Glutamatergic neuron (in vitro differentiated cells): ENCODE results near the gene NUP210. TPM values are rescaled to one million over a fixed set of nuclear protein-coding genes. Genes with fewer than 3 reads are reported as not detected.

Experiments
- DNase-seq: peaks from one replicate; pipeline ENCODE4 v3.0.0; 2022
- H3K27ac Mint-ChIP-seq: one replicate; pipeline ENCODE4 v1.8.0; 2020; ENCODE audit warnings: mild to moderate bottlenecking, mixed read lengths, inconsistent platforms; ENCODE audit not compliant: unreplicated experiment
- H3K27me3 Mint-ChIP-seq: one replicate; pipeline ENCODE4 v1.8.0; 2020; ENCODE audit warnings: mild to moderate bottlenecking, moderate library complexity, mixed read lengths, inconsistent platforms; ENCODE audit not compliant: unreplicated experiment
- H3K36me3 Mint-ChIP-seq: one replicate; pipeline ENCODE4 v1.8.0; 2020; ENCODE audit warnings: mild to moderate bottlenecking, mixed read lengths, inconsistent platforms; ENCODE audit not compliant: unreplicated experiment
- H3K4me1 Mint-ChIP-seq: one replicate; pipeline ENCODE4 v1.8.0; 2020; ENCODE audit warnings: mild to moderate bottlenecking, low read depth, mixed read lengths, inconsistent platforms; ENCODE audit not compliant: unreplicated experiment
- H3K4me3 Mint-ChIP-seq: one replicate; pipeline ENCODE4 v1.8.0; 2020; ENCODE audit warnings: mild to moderate bottlenecking, mixed read lengths, inconsistent platforms; ENCODE audit not compliant: unreplicated experiment
- H3K9me3 Mint-ChIP-seq: one replicate; pipeline ENCODE4 v1.8.0; 2020; ENCODE audit warnings: mild to moderate bottlenecking, moderate library complexity, mixed read lengths, inconsistent platforms; ENCODE audit not compliant: unreplicated experiment
- total RNA-seq: library from RNA; stranded (reverse); fragmentation: NEBNext Ultra II Directional; extraction: Animal tissue kit (Norgen Biotek cat#: 25700); gene quantifications from one replicate; pipeline ENCODE4 v1.2.1, GENCODE V29; 2021; ENCODE audit not compliant: unreplicated experiment
- TF ChIP-seq, protein P1 (sequence below): fragments of 200-600 bp; sonication (generic); IDR thresholded peaks from one replicate; pipeline ENCODE4 v1.5.0; 2021; ENCODE audit not compliant: partially characterized antibody, unreplicated experiment

Gene NUP210
- total RNA-seq, 1 donor from 2014 or later: 2.4 TPM

DNA sequence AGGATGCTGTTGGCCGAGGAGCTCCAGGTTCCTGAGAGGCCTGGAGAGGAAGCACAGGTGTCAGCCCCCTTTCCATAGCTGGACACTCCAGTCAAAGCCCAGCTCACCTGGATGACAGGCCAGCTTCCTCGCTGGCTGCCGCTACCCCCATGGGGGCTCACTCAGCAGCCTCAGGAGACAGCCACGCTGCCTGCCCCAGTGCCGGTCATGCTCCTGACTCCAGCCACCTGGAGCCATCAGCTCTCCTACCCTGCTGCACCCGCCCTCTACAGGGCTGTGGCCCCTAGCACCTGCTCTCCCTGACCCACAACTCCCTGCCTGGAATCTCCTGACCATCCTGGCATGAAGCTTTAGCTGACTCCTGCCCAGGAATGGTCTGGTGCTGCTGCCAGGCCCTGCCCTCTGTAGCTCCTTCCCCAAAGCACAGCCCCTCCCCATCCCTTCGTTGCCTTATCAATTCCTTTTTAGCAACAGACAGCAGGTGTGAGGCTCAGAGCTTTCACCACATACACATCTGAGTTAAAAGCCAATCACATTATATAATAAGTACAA lies 94.2 kb downstream of the NUP210 start:
- no peak overlapping the region for H3K4me3 Mint-ChIP-seq
- H3K36me3 Mint-ChIP-seq: no peaks in the 10 kb centered on the region
- H3K27me3 Mint-ChIP-seq: peaks cover 12% of the 10 kb centered on the region
- peaks cover 5% of the 10 kb centered on the region for H3K9me3 Mint-ChIP-seq
- no peaks in the 10 kb centered on the region for H3K4me1 Mint-ChIP-seq
- no peak overlapping the region for H3K27ac Mint-ChIP-seq
- TF ChIP-seq, protein P1, sequence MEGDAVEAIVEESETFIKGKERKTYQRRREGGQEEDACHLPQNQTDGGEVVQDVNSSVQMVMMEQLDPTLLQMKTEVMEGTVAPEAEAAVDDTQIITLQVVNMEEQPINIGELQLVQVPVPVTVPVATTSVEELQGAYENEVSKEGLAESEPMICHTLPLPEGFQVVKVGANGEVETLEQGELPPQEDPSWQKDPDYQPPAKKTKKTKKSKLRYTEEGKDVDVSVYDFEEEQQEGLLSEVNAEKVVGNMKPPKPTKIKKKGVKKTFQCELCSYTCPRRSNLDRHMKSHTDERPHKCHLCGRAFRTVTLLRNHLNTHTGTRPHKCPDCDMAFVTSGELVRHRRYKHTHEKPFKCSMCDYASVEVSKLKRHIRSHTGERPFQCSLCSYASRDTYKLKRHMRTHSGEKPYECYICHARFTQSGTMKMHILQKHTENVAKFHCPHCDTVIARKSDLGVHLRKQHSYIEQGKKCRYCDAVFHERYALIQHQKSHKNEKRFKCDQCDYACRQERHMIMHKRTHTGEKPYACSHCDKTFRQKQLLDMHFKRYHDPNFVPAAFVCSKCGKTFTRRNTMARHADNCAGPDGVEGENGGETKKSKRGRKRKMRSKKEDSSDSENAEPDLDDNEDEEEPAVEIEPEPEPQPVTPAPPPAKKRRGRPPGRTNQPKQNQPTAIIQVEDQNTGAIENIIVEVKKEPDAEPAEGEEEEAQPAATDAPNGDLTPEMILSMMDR: no peak
- no peak for DNase-seq

DNA sequence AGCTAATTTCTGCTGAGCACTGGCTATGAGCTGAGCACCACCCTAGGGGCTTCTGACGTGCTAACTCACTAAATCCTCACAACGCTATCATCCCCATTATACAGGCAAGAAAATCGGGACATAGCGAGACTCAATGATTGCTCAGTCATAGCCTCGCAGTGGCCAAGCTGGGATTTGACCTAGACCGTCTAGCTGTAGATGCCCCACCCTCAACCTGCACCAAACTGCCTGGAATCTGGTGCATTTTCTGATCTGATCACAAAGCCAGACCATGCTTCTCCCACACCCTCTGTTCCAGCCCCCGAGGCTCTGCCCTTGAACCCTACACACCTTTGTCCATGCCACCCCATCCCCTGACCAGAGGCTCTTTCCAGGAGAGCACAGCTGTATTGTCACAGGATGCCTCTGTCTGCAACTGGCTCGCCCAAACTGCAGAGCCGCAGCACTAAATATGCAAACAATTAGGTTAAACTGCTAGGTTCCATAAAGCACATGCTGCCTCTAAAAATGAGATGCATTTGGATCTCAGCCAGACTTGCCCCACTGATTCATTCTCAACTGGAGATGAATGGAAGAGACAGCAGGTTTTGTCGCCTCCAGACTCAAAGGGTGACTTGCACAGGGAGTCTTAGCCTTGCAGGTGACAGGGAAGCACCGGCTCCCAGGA lies 95.2 kb downstream of the NUP210 start:
- no peaks in the 10 kb centered on the region for H3K36me3 Mint-ChIP-seq
- peaks cover 5% of the 10 kb centered on the region for H3K9me3 Mint-ChIP-seq
- H3K27me3 Mint-ChIP-seq: peaks cover 12% of the 10 kb centered on the region
- no peak for DNase-seq
- no peak overlapping the region for H3K27ac Mint-ChIP-seq
- no peaks in the 10 kb centered on the region for H3K4me1 Mint-ChIP-seq
- TF ChIP-seq, protein P1: no peak
- no peak overlapping the region for H3K4me3 Mint-ChIP-seq

- TF ChIP-seq, protein P1: no peak
- Mint-ChIP-seq H3K27ac (no peak overlapping the region), H3K4me3 (no peak overlapping the region), H3K36me3 (no peaks in the 10 kb centered on the region), H3K27me3 (peaks cover 12% of the 10 kb centered on the region), H3K4me1 (no peaks in the 10 kb centered on the region), H3K9me3 (peaks cover 5% of the 10 kb centered on the region)
- DNase-seq: no peak
Measured at GRCh38 chr3:13323822-13324221, 96.3 kb downstream of the NUP210 start.

DNA sequence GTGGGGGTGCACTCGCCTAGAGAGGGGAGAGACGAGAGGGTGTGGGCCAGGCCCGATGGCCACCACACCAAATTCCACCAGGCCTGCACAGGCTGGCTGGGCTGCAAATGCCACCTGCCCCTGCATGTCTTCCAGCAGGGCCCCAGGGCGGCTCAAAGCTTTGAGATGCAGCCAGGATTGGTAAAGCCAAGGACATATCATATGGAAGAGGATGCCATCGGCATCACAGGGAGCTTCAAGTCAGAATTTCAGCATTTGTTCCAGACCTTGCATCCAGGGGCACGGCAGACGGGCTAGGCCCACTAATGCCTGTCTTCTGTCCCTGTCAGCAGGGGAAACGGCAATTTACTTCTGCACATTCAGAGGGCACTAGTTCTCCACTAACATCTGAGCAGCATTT lies 97.8 kb downstream of the NUP210 start:
- TF ChIP-seq, protein P1: no peak
- no peak for DNase-seq
- no peak overlapping the region for H3K27ac Mint-ChIP-seq
- H3K27me3 Mint-ChIP-seq: peaks cover 12% of the 10 kb centered on the region
- H3K9me3 Mint-ChIP-seq: peaks cover 5% of the 10 kb centered on the region
- no peak overlapping the region for H3K4me3 Mint-ChIP-seq
- H3K36me3 Mint-ChIP-seq: no peaks in the 10 kb centered on the region
- H3K4me1 Mint-ChIP-seq: no peaks in the 10 kb centered on the region

GRCh38 chr3:13319564-13320220 lies 100.4 kb downstream of the NUP210 start:
- DNase-seq: no peak
- peaks cover 6% of the 10 kb centered on the region for H3K9me3 Mint-ChIP-seq
- TF ChIP-seq, protein P1: no peak
- H3K36me3 Mint-ChIP-seq: no peaks in the 10 kb centered on the region
- peaks cover 6% of the 10 kb centered on the region for H3K27me3 Mint-ChIP-seq
- H3K4me1 Mint-ChIP-seq: no peaks in the 10 kb centered on the region
- H3K4me3 Mint-ChIP-seq: no peak overlapping the region
- no peak overlapping the region for H3K27ac Mint-ChIP-seq
